Cardiac fibroblast (primary cell): ENCODE measurements around the gene ESPNL.
A peak's percentile ranks its signal among the peaks of the same experiment; 100 is the strongest.
"Not testable (repeated sequence)": the region's sequence is repeated elsewhere in the genome, so short reads cannot be mapped to it uniquely, and the experiment has no call there.

Experiments used
- DNase-seq, 2 donors: peaks; one replicate each; pipeline versions ENCODE4 v3.0.0 to v3.0.0-alpha.2; 2010; ENCODE audit warnings: low read depth in 2 of 2
- H3K4me3 ChIP-seq, 2 donors: replicated peaks in 1 of 2; 1 replicate in 1 of 2; 2 replicates in 1 of 2; pipeline ENCODE4 v1.5.1; 2011; ENCODE audit warnings: low read depth in 2 of 2, low read length in 2 of 2, mild to moderate bottlenecking in 2 of 2, moderate library complexity in 1 of 2
- TF ChIP-seq, protein P1 (sequence below): IDR thresholded peaks from one replicate; pipeline ENCODE4 v1.5.1; 2011; ENCODE audit warnings: low read depth, mild to moderate bottlenecking, low read length, inconsistent platforms

Gene ESPNL

DNA sequence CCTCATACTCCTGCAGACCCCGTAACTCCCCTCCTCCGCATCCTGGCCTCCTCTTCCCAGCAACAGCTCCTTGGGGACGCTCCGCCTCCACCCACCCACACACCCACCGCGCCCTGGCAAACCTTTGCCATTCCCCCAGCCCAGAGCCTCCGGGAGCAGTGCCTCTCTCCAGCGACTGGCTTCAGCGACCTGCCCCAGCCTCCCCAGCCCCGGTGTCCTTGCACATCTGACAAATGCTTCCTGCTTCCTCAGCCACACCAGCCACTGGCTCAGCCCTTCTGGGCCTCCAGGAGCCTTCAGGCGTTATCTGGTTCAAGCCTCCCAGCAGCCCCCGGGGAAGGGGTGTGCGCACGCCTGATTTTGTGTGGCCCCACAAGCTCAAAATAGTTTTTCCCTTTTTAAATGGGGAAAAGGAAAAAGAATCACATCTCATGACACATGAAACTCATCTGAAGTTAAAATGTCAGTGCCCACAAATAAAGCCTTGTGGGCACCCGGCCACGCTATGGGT lies 14.2 kb downstream of the ESPNL start:
- no peak for DNase-seq
- H3K4me3 ChIP-seq = no peak overlapping the region
- TF ChIP-seq, protein P1, sequence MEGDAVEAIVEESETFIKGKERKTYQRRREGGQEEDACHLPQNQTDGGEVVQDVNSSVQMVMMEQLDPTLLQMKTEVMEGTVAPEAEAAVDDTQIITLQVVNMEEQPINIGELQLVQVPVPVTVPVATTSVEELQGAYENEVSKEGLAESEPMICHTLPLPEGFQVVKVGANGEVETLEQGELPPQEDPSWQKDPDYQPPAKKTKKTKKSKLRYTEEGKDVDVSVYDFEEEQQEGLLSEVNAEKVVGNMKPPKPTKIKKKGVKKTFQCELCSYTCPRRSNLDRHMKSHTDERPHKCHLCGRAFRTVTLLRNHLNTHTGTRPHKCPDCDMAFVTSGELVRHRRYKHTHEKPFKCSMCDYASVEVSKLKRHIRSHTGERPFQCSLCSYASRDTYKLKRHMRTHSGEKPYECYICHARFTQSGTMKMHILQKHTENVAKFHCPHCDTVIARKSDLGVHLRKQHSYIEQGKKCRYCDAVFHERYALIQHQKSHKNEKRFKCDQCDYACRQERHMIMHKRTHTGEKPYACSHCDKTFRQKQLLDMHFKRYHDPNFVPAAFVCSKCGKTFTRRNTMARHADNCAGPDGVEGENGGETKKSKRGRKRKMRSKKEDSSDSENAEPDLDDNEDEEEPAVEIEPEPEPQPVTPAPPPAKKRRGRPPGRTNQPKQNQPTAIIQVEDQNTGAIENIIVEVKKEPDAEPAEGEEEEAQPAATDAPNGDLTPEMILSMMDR = no peak

DNA sequence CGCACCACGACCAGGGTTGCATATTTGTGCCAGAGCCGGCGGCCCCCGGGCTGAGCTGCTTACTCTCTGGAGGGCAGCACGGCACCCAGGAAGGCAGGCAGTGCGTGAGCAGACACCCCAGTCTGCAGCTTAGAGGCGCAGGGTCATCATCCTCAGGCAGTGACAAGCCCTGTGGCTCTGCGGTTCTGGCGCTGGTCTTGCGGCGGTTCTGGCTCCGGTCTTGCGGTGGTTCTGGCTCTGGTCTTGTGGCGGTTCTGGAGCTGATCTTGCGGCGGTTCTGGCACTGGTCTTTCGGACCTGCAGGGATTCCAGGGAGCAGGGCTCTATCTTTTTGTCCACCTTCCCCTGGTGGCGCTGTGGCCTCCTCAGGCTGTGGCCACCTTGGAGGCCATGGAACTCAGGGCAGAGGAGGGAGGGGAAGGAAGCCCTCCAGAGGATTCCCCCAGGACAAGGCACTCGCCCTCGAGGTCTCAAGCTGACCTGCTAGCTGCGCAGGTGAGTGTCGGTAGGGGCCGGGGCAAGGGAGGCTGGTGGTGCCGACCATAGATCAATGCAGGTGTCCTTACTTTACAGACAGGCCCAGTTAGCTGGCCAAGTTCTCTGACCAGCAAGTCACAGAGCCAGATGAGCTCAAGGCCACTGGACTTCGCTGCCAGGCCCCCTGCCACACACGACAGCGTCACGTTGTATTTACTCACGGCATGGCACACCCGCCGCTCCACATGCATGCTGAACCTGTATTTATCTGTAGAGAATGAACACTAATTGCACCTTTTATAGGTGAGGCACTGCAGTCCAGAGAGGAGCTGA lies 14.9 kb downstream of the ESPNL start:
- TF ChIP-seq, protein P1 = no peak
- no peak for DNase-seq
- no peak overlapping the region for H3K4me3 ChIP-seq

DNA sequence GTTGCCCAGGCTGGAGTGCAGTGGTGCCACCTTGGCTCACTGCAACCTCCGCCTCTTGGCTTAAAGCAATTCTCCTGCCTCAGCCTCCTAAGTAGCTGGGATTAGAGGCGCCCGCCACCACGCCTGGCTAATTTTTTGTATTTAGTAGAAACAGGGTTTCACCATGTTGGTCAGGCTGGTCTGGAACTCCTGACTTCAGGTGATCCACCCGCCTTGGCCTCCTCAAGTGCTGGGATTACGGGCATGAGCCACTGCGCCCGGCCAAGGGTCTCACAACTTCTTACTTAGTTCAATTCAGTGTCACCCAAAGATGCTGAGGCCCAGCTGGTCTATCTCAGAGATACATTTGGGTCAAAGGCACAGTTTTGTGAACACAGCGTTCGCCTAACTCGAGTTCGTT lies 15.6 kb downstream of the ESPNL start:
- H3K4me3 ChIP-seq, DNase-seq: not testable (repeated sequence)

DNA sequence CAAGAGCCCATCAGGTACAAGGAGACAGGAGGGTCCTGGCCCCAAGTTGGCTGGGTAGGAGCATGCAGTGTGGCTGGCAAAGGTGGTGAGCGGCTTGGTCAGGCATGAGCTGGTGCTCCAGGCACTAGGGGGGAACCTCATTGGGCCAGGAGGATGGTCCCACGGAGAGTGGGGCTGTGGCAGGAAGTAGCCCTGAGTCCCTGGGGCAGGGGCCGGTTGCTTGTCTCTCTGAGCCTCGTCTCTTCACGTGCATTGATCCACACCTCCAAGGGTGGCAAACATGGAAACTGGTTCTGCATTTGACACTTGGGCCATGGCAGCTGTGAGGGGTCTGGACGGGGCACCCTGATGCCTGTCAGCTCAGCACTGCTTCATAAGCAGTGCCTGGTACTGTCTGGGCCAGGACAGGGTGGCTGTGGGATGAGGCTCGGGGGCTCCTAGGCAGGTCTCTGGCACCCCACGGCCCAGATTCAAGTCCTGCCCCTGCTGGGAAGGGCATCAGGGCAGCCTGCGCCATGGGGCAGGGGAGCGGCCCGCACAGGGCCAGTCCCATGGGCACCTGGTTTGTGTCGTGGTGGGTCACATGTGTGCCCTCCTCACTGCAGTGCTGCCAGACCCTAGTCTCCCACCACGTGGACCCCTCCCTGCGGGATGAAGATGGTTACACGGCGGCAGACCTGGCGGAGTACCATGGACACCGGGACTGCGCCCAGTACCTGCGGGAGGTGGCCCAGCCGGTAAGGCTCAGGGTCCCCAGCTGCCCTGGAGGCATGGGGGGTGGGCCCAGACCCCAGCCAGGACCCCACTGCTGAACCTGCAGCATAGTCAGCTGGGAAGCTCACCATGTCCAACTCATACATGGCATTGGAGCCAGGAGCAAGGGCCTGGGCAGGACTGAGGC lies 16.4 kb downstream of the ESPNL start:
- DNase-seq = no peak
- TF ChIP-seq, protein P1 = no peak
- H3K4me3 ChIP-seq = no peak overlapping the region

DNA sequence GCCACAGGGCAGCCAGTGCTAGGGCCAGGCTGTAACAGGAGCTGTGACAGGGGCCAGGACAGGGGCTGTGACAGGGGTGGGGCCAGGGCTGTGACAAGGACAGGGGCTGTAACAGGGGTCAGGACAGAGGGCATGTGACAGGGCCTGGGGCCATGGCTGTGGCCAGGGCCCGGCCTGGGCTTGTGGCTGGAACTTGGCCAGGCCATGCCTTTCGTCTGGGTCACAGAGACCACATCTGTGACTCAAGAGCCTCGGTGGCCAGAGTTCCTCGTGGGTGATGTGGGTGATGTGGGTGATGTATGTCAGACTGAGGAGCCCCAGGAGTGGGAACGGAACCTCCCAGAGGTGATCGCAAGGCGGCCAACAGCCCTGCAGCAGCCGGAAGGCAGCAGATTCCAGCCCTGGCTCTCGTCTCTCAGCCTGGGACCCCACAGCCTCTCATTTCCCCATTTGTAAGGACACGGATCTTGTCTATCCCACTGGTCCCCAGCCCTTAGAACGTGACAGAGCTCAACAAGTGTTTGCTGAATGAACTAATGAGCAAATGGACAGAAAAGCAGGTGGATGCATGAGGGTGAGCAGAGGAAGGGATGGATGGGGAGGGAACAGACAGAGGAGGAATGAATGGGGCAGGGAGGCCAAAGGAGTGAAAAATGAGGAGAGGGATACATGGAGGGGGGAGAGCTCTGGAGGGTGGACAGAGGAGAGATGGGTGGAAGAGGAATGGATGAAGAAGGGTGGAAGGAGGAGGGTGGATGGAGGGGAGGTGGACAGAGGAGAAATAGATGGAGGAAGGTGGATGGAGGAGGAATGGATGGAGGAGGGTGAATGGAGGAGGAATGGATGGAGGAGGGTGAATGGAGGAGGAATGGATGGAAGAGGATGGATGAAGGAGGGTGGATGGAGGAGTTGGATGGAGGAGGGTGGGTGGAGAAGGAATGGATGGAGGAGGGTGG lies 17.3 kb downstream of the ESPNL start:
- TF ChIP-seq, protein P1 = no peak
- DNase-seq = peak in 1 of 2 donors; percentile 21

DNA sequence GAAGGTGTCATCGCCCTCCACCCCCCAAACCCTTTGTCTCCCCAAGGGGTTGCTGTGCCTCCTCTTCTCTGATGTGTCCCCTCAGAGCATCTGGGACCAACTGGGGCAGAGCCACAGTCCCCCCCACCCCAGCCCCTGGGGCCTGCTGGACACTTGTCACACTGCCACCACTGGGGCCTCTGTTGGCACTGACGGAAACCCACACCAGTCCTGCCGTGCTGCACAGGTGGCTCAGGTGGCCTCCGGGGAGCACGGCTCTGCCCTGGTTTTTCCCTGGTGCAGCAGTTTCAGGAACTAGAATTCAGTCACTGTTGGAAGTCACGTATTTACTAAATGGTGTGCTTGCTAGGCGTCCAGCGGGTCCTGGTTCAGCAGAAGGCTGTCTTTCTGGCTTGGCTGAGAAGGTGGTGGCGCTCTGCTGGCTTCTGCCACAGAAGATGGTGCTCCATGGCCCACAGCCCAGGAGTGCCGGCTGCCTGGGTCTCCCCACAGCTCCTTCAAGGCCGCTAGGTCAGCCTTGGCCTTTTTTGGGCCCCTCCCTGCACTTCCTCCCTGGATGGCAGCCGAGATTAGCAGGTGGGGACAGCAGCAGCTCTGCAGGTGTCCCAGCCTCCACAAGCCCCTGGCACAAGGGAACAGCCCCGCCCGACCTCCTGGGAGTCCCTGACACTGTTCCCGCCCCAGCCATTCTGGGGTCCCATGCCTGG lies 19.8 kb downstream of the ESPNL start:
- no peak for DNase-seq
- no peak overlapping the region for H3K4me3 ChIP-seq
- TF ChIP-seq, protein P1 = no peak

More for the DNA sequence above, 17.3 kb downstream of the ESPNL start:
- no peak overlapping the region for H3K4me3 ChIP-seq
